Peyer's patch (tissue), 4 donors: ENCODE results near the gene BIRC6.

Experiments used
- CTCF ChIP-seq, 6 experiments: fragments of 450-650 bp in 4 of 6; fragments of 200-600 bp in 2 of 6; sonication (generic) in 1 of 6; IDR thresholded peaks; one replicate each; pipeline ENCODE4 v1.5.1; 2017 to 2019; ENCODE audit warnings: antibody characterized with exemption in 6 of 6, mild to moderate bottlenecking in 3 of 6, moderate library complexity in 1 of 6
- POLR2A ChIP-seq, 2 donors: fragments of 450-650 bp; IDR thresholded peaks; one replicate each; pipeline ENCODE4 v1.5.1; 2017; ENCODE audit warnings: antibody characterized with exemption in 2 of 2, mild to moderate bottlenecking in 2 of 2, moderate library complexity in 2 of 2

- no peak for TF ChIP-seq CTCF (IDR thresholded peaks at IDR 0.05)
- no peak for TF ChIP-seq POLR2A (IDR thresholded peaks at IDR 0.05)
These were observed 269.9 kb downstream of the BIRC6 start for GRCh38 chr2:32626639-32627221.
